Measurements from ENCODE around the gene C2orf49.

C2orf49 gene

GRCh38 chr2:105337122-105338019, at the start of gene C2orf49:
C2orf49 (plus strand) TSS chr2:105337540; CDS start chr2:105337588, 48 bp downstream.
- DNase-seq: peak; percentile 88

- peak in 1 of 2 donors; percentile 5 for DNase-seq
These were observed 49.6 kb upstream of the C2orf49 start for GRCh38 chr2:105287692-105288091.

- no peak for DNase-seq
These were observed 49.2 kb upstream of the C2orf49 start for GRCh38 chr2:105288133-105288532.

- DNase-seq: no peak
These were observed 46.2 kb upstream of the C2orf49 start for GRCh38 chr2:105290981-105291660.

GRCh38 chr2:105291981-105292380, 45.4 kb upstream of the C2orf49 start:
- no peak for DNase-seq

GRCh38 chr2:105294046-105294445, 43.3 kb upstream of the C2orf49 start:
- no peak for DNase-seq

- peak in 1 of 2 donors; percentile 9 for DNase-seq
These were observed 42.4 kb upstream of the C2orf49 start for GRCh38 chr2:105294844-105295481.

- DNase-seq: no peak
These were observed 41.2 kb upstream of the C2orf49 start for GRCh38 chr2:105296017-105296611.

GRCh38 chr2:105297216-105297615, 40.1 kb upstream of the C2orf49 start:
- DNase-seq: no peak

GRCh38 chr2:105298017-105298416, 39.3 kb upstream of the C2orf49 start:
- DNase-seq: no peak

- DNase-seq: no peak
These were observed 38.0 kb upstream of the C2orf49 start for GRCh38 chr2:105299290-105299689.

GRCh38 chr2:105301646-105302045, 35.7 kb upstream of the C2orf49 start:
- no peak for DNase-seq

- no peak for DNase-seq
These were observed 30.2 kb upstream of the C2orf49 start for GRCh38 chr2:105307146-105307545.

- no peak for DNase-seq
These were observed 29.8 kb upstream of the C2orf49 start for GRCh38 chr2:105307550-105307949.

GRCh38 chr2:105307962-105308361, 29.4 kb upstream of the C2orf49 start:
- DNase-seq: no peak

GRCh38 chr2:105308382-105309146, 28.8 kb upstream of the C2orf49 start:
- DNase-seq: no peak

GRCh38 chr2:105309147-105309545, 28.2 kb upstream of the C2orf49 start:
- DNase-seq: no peak

- no peak for DNase-seq
These were observed 23.5 kb upstream of the C2orf49 start for GRCh38 chr2:105313877-105314276.

- DNase-seq: no peak
These were observed 22.0 kb upstream of the C2orf49 start for GRCh38 chr2:105315314-105315713.

GRCh38 chr2:105317937-105318336, 19.4 kb upstream of the C2orf49 start:
- no peak for DNase-seq

- no peak for DNase-seq
These were observed 16.6 kb upstream of the C2orf49 start for GRCh38 chr2:105320651-105321215.
